Vagina (tissue), 2 donors: ENCODE measurements around the gene GOLGA2. TPM values are rescaled to one million over a fixed set of nuclear protein-coding genes. Genes with fewer than 3 reads are reported as not detected.

Experiments used
- DNase-seq, 2 donors: peaks; one replicate each; pipeline ENCODE4 v3.0.0-alpha.2; 2017; ENCODE audit errors: extremely low spot score in 2 of 2
- H3K27ac ChIP-seq: fragments of 200-600 bp; sonication (generic); one replicate; pipeline ENCODE4 v1.5.1; 2019
- H3K27me3 ChIP-seq: fragments of 200-600 bp; sonication (generic); one replicate; pipeline ENCODE4 v1.5.1; 2019
- H3K36me3 ChIP-seq, 2 donors: fragments of 200-600 bp; sonication (generic); one replicate each; pipeline ENCODE4 v1.5.1; 2017 to 2019
- H3K4me1 ChIP-seq: fragments of 200-600 bp; sonication (generic); one replicate; pipeline ENCODE4 v1.5.1; 2019
- H3K4me3 ChIP-seq, 2 donors: fragments of 200-600 bp; sonication (generic); 1 replicate in 1 of 2; 2 replicates in 1 of 2; pipeline ENCODE4 v1.5.1; 2016 to 2019
- H3K9me3 ChIP-seq: fragments of 200-600 bp; sonication (generic); one replicate; pipeline ENCODE4 v1.5.1; 2019
- POLR2A ChIP-seq, 2 donors: fragments of 450-650 bp; IDR thresholded peaks; one replicate each; pipeline ENCODE4 v1.6.1; 2017; ENCODE audit warnings: antibody characterized with exemption in 2 of 2, mild to moderate bottlenecking in 2 of 2, moderate library complexity in 2 of 2
- POLR2AphosphoS5 ChIP-seq, 2 donors: sonication (generic); formaldehyde crosslinking; IDR thresholded peaks; one replicate each; pipeline ENCODE4 v1.9.0; 2017; ENCODE audit warnings: antibody characterized with exemption in 2 of 2, mild to moderate bottlenecking in 2 of 2, low read depth in 1 of 2; ENCODE audit not compliant: insufficient read depth in 1 of 2
- intact Hi-C: fragments of 100-400 bp; cut with DNase I; formaldehyde crosslinking; loops from one replicate; pipeline ENCODE4 v1.15.1; 2023
- total RNA-seq: library from RNA; depleted of rRNA; stranded (reverse); fragments of >200 nt; gene quantifications from one replicate; pipeline ENCODE4 v1.2.3, GENCODE V29; 2016
- TF ChIP-seq, protein P1 (sequence below), 3 experiments: fragments of 450-650 bp in 2 of 3; fragments of 200-600 bp in 1 of 3; sonication (generic) in 1 of 3; IDR thresholded peaks; one replicate each; pipeline ENCODE4 v1.5.1; 2017 to 2019; ENCODE audit warnings: antibody characterized with exemption in 3 of 3, mild to moderate bottlenecking in 2 of 3, moderate library complexity in 2 of 3

GOLGA2 gene
- total RNA-seq, 1 donor from 2014 or later = 84.5 TPM

DNA sequence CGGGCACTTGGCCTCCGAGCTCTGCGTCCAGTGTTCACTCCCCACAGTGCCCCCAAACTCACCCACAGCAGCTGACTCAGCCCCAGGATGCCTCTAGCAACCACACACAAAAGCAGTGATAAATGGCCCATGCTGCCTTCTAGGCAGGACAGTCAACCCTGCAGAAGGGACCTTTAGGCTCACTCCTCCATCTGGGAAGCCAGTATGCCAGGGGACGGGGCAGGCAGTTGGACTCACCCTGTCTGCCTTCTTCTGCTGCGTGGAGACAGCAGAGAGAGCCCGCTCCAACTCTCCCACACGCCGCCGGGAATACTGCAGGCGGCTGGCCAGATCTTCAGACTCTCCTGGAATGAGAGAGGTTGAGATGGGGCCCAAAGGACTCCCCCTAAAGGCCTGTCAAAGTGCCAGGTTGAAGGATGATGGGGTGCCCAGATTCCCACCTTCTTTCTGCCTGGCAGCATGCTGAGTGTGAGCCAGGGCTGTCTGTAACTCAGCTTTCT, 10.4 kb downstream of the GOLGA2 start:
- Histone ChIP-seq H3K4me1 (peaks cover 6% of the 10 kb centered on the region), H3K36me3 (peaks cover 0 to 54% of the 10 kb centered on the region in 2 donors), H3K9me3 (no peaks in the 10 kb centered on the region), H3K27ac (no peak overlapping the region), H3K4me3 (no peak overlapping the region), H3K27me3 (no peaks in the 10 kb centered on the region)
- no peak for DNase-seq
- intact Hi-C loops = no loop called here
- TF ChIP-seq POLR2A (IDR thresholded peaks at IDR 0.05) (no peak), POLR2AphosphoS5 (IDR thresholded peaks at IDR 0.05; ENCODE audit: insufficient read depth in 1 of 2, low read depth in 1 of 2) (no peak)

DNA sequence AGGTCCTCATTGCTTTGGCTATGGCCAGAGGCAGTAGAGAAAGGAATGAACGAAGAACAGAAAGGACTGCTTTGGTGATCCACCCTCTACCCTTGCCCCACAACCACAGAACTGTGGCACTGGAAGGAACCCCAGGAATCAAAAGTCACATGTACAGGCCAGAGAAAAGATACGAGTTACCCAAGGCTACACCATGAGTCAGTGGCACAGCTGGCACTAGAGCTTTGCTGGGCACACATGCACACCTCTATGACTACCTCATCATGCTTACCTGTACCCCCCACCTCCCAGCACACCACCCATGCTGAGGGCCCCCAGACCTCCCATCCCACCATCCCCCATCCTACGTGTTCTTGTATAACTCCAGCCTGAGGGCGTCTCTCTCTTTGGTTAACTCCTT, 13.1 kb downstream of the GOLGA2 start:
- Histone ChIP-seq H3K27ac (no peak overlapping the region), H3K27me3 (no peaks in the 10 kb centered on the region), H3K36me3 (peaks cover 0 to 79% of the 10 kb centered on the region in 2 donors), H3K9me3 (no peaks in the 10 kb centered on the region), H3K4me1 (no peaks in the 10 kb centered on the region), H3K4me3 (no peak overlapping the region)
- TF ChIP-seq POLR2A (IDR thresholded peaks at IDR 0.05) (no peak), POLR2AphosphoS5 (IDR thresholded peaks at IDR 0.05; ENCODE audit: insufficient read depth in 1 of 2, low read depth in 1 of 2) (no peak)
- TF ChIP-seq, protein P1, sequence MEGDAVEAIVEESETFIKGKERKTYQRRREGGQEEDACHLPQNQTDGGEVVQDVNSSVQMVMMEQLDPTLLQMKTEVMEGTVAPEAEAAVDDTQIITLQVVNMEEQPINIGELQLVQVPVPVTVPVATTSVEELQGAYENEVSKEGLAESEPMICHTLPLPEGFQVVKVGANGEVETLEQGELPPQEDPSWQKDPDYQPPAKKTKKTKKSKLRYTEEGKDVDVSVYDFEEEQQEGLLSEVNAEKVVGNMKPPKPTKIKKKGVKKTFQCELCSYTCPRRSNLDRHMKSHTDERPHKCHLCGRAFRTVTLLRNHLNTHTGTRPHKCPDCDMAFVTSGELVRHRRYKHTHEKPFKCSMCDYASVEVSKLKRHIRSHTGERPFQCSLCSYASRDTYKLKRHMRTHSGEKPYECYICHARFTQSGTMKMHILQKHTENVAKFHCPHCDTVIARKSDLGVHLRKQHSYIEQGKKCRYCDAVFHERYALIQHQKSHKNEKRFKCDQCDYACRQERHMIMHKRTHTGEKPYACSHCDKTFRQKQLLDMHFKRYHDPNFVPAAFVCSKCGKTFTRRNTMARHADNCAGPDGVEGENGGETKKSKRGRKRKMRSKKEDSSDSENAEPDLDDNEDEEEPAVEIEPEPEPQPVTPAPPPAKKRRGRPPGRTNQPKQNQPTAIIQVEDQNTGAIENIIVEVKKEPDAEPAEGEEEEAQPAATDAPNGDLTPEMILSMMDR (IDR thresholded peaks at IDR 0.05) = no peak
- no peak for DNase-seq
- intact Hi-C loops = no loop called here

DNA sequence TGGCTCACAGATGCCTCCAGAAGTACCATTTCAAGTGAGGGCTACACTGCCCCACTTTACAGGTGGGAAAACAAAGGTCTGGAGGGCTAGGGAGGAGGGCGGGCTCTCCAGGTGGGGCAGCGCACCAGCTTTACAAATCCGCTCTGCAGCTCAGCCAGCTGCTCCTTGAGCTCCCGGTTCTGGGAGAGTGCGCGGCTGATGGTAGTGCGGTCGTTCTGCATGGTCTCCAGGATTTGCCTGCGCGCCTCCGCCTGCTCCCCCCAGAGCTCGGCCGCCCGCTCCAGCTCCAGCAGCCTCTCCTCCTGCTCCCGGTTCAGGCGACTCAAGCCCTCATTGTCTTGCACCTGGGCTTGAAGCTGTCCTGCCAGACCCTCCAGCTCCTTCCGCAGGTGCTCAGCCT, 15.5 kb downstream of the GOLGA2 start:
- no peak overlapping the region for H3K27ac ChIP-seq
- H3K27me3 ChIP-seq = no peaks in the 10 kb centered on the region
- peaks cover 0 to 80% of the 10 kb centered on the region in 2 donors for H3K36me3 ChIP-seq
- H3K4me3 ChIP-seq = no peak overlapping the region
- TF ChIP-seq, protein P1 (IDR thresholded peaks at IDR 0.05) = no peak
- TF ChIP-seq POLR2AphosphoS5 (IDR thresholded peaks at IDR 0.05; ENCODE audit: insufficient read depth in 1 of 2, low read depth in 1 of 2) (no peak), POLR2A (IDR thresholded peaks at IDR 0.05) (no peak)
- no peak for DNase-seq
- intact Hi-C loops = no loop called here
- H3K9me3 ChIP-seq = no peaks in the 10 kb centered on the region
- H3K4me1 ChIP-seq = no peaks in the 10 kb centered on the region

DNA sequence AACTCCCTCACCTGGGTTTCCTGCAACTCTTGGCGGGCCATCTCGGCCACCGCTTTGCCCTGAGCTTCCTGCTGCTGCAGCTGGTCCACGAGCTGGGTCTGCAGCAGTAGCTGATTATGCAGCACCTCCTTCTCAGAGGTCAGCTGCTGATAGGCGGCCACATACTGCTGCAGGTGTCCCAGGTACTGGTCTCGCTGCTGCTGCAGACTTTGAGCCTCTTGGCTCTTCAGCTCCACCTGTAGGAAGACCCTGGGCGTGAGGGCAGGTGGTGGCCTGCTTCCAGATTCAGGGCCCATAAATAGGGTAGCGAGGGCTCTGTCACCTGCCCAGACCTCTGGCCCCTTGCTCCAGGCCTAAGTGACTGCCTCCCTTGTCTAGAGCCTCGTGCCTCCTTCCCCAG, 16.7 kb downstream of the GOLGA2 start:
- H3K36me3 ChIP-seq = peaks cover 0 to 71% of the 10 kb centered on the region in 2 donors
- no peak overlapping the region for H3K4me3 ChIP-seq
- no peak overlapping the region for H3K27ac ChIP-seq
- H3K4me1 ChIP-seq = no peaks in the 10 kb centered on the region
- DNase-seq = no peak
- H3K9me3 ChIP-seq = no peaks in the 10 kb centered on the region
- no peaks in the 10 kb centered on the region for H3K27me3 ChIP-seq
- no peak for TF ChIP-seq POLR2AphosphoS5 (IDR thresholded peaks at IDR 0.05; ENCODE audit: insufficient read depth in 1 of 2, low read depth in 1 of 2)
- TF ChIP-seq, protein P1 (IDR thresholded peaks at IDR 0.05) = no peak
- no peak for TF ChIP-seq POLR2A (IDR thresholded peaks at IDR 0.05)
- intact Hi-C loops = no loop called here

DNA sequence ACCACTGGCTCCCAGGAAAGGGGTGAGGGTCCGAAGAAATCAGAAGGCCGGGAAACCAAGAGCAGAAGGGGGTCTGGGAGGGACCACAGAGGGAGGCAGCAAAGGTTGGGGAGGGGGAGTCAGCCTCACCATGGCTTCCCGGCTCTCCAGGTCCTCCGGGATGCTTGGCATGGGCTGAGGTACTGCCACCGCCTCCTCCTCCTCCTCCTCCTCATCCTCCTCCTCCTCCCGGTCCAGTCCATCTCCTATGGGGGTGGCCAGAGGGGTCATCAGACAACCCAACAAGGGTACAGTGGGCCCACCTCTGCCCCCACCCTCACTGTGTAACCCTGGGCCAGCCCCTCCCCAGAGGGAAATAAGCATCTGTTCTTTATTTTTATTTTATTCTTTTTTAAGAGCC, 17.5 kb downstream of the GOLGA2 start:
- peaks cover 0 to 69% of the 10 kb centered on the region in 2 donors for H3K36me3 ChIP-seq
- H3K4me3 ChIP-seq = no peak overlapping the region
- H3K27me3 ChIP-seq = no peaks in the 10 kb centered on the region
- H3K4me1 ChIP-seq = no peaks in the 10 kb centered on the region
- intact Hi-C loops = no loop called here
- H3K27ac ChIP-seq = no peak overlapping the region
- no peak for DNase-seq
- H3K9me3 ChIP-seq = no peaks in the 10 kb centered on the region
- TF ChIP-seq POLR2A (IDR thresholded peaks at IDR 0.05) = no peak
- TF ChIP-seq, protein P1 (IDR thresholded peaks at IDR 0.05) = no peak
- no peak for TF ChIP-seq POLR2AphosphoS5 (IDR thresholded peaks at IDR 0.05; ENCODE audit: insufficient read depth in 1 of 2, low read depth in 1 of 2)
